HepG2 (cell line): ENCODE measurements around the gene ABHD12. TPM values are rescaled to one million over a fixed set of nuclear protein-coding genes. Genes with fewer than 3 reads are reported as not detected.
A peak's percentile ranks its signal among the peaks of the same experiment; 100 is the strongest.

ENCODE experiments used
- CAMTA2 ChIP-seq: sonication (generic); formaldehyde crosslinking; IDR thresholded peaks from 2 replicates; pipeline ENCODE4 v1.4.0; 2020; ENCODE audit warnings: mild to moderate bottlenecking, missing genetic modification reagents, borderline replicate concordance
- CHD4 ChIP-seq: fragments of 200-600 bp; sonication (generic); IDR thresholded peaks from 2 replicates; pipeline ENCODE4 v1.7.0; 2017; ENCODE audit warnings: mild to moderate bottlenecking, low read length, borderline replicate concordance
- CREM ChIP-seq, 2 experiments: sonication (generic) in 1 of 2; formaldehyde crosslinking in 1 of 2; IDR thresholded peaks; 2 replicates each; pipeline versions ENCODE4 v1.4.0 to v1.6.1; 2016 to 2020; ENCODE audit warnings: antibody characterized with exemption in 1 of 2, mild to moderate bottlenecking in 1 of 2, missing genetic modification reagents in 1 of 2
- GATA4 ChIP-seq: sonication (generic); IDR thresholded peaks from 2 replicates; pipeline ENCODE4 v1.6.1; 2016; ENCODE audit warnings: antibody characterized with exemption, low read depth, borderline replicate concordance
- HNRNPL ChIP-seq: fragments of 200-400 bp; formaldehyde crosslinking; IDR thresholded peaks from 2 replicates; pipeline ENCODE4 v1.6.1; 2017; ENCODE audit warnings: mild to moderate bottlenecking, low read depth, low read length
- KDM3A ChIP-seq: IDR thresholded peaks from 2 replicates; pipeline ENCODE4 v1.6.1; 2018; ENCODE audit warnings: low read depth, missing compliant biosample characterization
- KLF6 ChIP-seq: IDR thresholded peaks from 2 replicates; pipeline ENCODE4 v1.8.0; 2016; ENCODE audit warnings: missing biosample characterization, missing genetic modification reagents
- MYNN ChIP-seq: sonication (generic); formaldehyde crosslinking; IDR thresholded peaks from 2 replicates; pipeline ENCODE4 v1.4.0; 2020; ENCODE audit warnings: mild to moderate bottlenecking, low read depth, missing genetic modification reagents
- NFKB2 ChIP-seq: sonication (generic); formaldehyde crosslinking; IDR thresholded peaks from 2 replicates; pipeline ENCODE4 v1.4.0; 2020; ENCODE audit warnings: missing genetic modification reagents, borderline replicate concordance
- RAD51 ChIP-seq: fragments of 450-650 bp; IDR thresholded peaks from 2 replicates; pipeline ENCODE4 v1.6.1; 2016; ENCODE audit warnings: borderline replicate concordance
- SALL2 ChIP-seq: sonication (generic); formaldehyde crosslinking; IDR thresholded peaks from 2 replicates; pipeline ENCODE4 v1.8.1; 2023; ENCODE audit warnings: mild to moderate bottlenecking, missing genetic modification reagents, inconsistent platforms
- SIN3B ChIP-seq: fragments of 150-350 bp; IDR thresholded peaks from 2 replicates; pipeline ENCODE4 v1.6.1; 2014; ENCODE audit warnings: low read length
- SKI ChIP-seq: fragments of 450-650 bp; IDR thresholded peaks from one replicate; pipeline ENCODE4 v1.6.1; 2018; ENCODE audit warnings: mild to moderate bottlenecking; ENCODE audit not compliant: partially characterized antibody
- SNAPC2 ChIP-seq: sonication (generic); formaldehyde crosslinking; IDR thresholded peaks from 2 replicates; pipeline ENCODE4 v1.8.1; 2022; ENCODE audit warnings: mild to moderate bottlenecking, missing genetic modification reagents
- TBL1XR1 ChIP-seq: fragments of 150-350 bp; IDR thresholded peaks from 2 replicates; pipeline ENCODE4 v1.6.1; 2014; ENCODE audit warnings: borderline replicate concordance, low read length; ENCODE audit not compliant: partially characterized antibody
- TGIF2 ChIP-seq: IDR thresholded peaks from 2 replicates; pipeline ENCODE4 v1.6.1; 2016; ENCODE audit warnings: control low read depth, missing compliant biosample characterization
- YEATS2 ChIP-seq: sonication (generic); formaldehyde crosslinking; IDR thresholded peaks from 2 replicates; pipeline ENCODE4 v1.4.0; 2020; ENCODE audit warnings: missing genetic modification reagents, borderline replicate concordance
- ZBTB21 ChIP-seq: sonication (generic); formaldehyde crosslinking; IDR thresholded peaks from 2 replicates; pipeline ENCODE4 v1.4.0; 2020; ENCODE audit warnings: missing genetic modification reagents
- ZFP62 ChIP-seq: sonication (generic); formaldehyde crosslinking; IDR thresholded peaks from 2 replicates; pipeline ENCODE4 v1.4.0; 2020; ENCODE audit warnings: missing genetic modification reagents
- ZFP90 ChIP-seq: sonication (generic); formaldehyde crosslinking; IDR thresholded peaks from 2 replicates; pipeline ENCODE4 v1.8.0; 2022; ENCODE audit warnings: missing genetic modification reagents, mild to moderate bottlenecking, inconsistent platforms, borderline replicate concordance
- ZNF431 ChIP-seq: sonication (generic); formaldehyde crosslinking; IDR thresholded peaks from 2 replicates; pipeline ENCODE4 v1.9.0; 2022; ENCODE audit warnings: missing genetic modification reagents, low read depth, mild to moderate bottlenecking, borderline replicate concordance
- ZNF557 ChIP-seq: sonication (generic); formaldehyde crosslinking; IDR thresholded peaks from 2 replicates; pipeline ENCODE4 v1.4.0; 2020; ENCODE audit warnings: missing genetic modification reagents
- ZNF563 ChIP-seq: sonication (generic); formaldehyde crosslinking; IDR thresholded peaks from 2 replicates; pipeline ENCODE4 v1.8.0; 2022; ENCODE audit warnings: mild to moderate bottlenecking, moderate library complexity, missing genetic modification reagents
- ZNF607 ChIP-seq: sonication (generic); formaldehyde crosslinking; IDR thresholded peaks from 2 replicates; pipeline ENCODE4 v1.5.1; 2020; ENCODE audit warnings: missing genetic modification reagents, mild to moderate bottlenecking, borderline replicate concordance
- ZNF660 ChIP-seq: sonication (generic); formaldehyde crosslinking; IDR thresholded peaks from 2 replicates; pipeline ENCODE4 v1.5.1; 2020; ENCODE audit warnings: mild to moderate bottlenecking, low read depth, missing genetic modification reagents, borderline replicate concordance
- ZNF703 ChIP-seq: sonication (generic); formaldehyde crosslinking; IDR thresholded peaks from 2 replicates; pipeline ENCODE4 v1.5.1; 2020; ENCODE audit warnings: missing genetic modification reagents, mild to moderate bottlenecking, moderate library complexity, borderline replicate concordance
- ZNF713 ChIP-seq: sonication (generic); formaldehyde crosslinking; IDR thresholded peaks from 2 replicates; pipeline ENCODE4 v1.4.0; 2020; ENCODE audit warnings: mild to moderate bottlenecking, missing genetic modification reagents
- ZNF792 ChIP-seq: IDR thresholded peaks from 2 replicates; pipeline ENCODE4 v1.6.1; 2016
- ZSCAN21 ChIP-seq: sonication (generic); formaldehyde crosslinking; IDR thresholded peaks from 2 replicates; pipeline ENCODE4 v1.8.0; 2022; ENCODE audit warnings: mild to moderate bottlenecking, missing genetic modification reagents, moderate library complexity, borderline replicate concordance
- polyA plus RNA-seq, 8 experiments: library from polyadenylated mRNA; depleted of rRNA in 3 of 8; stranded (reverse) in 7 of 8; unstranded in 1 of 8; fragments of >200 nt; fragmentation: Illumina TruSeq in 4 of 8; extraction: Trizol in 4 of 8; gene quantifications; 2 replicates each; pipeline versions ENCODE4 v1.2.1 to v1.2.3, GENCODE V29; 2011 to 2016; ENCODE audit warnings: low read depth in 4 of 8, missing spikeins in 1 of 8, mixed read lengths in 1 of 8; ENCODE audit not compliant: insufficient read depth in 1 of 8
- total RNA-seq, 5 experiments: library from RNA; depleted of rRNA; stranded (reverse); fragments of >200 nt; fragmentation: Illumina TruSeq; extraction: Trizol; gene quantifications; 2 replicates each; pipeline ENCODE4 v1.2.3, GENCODE V29; 2016; ENCODE audit warnings: low read depth in 1 of 5
- TF ChIP-seq, protein P1 (sequence below): sonication (generic); formaldehyde crosslinking; IDR thresholded peaks from 2 replicates; pipeline ENCODE4 v1.4.0; 2020; ENCODE audit warnings: mild to moderate bottlenecking, missing genetic modification reagents
- TF ChIP-seq, protein P2 (sequence below): IDR thresholded peaks from 2 replicates; pipeline ENCODE4 v1.6.1; 2016; ENCODE audit warnings: missing compliant biosample characterization, missing genetic modification reagents, borderline replicate concordance

The ABHD12 gene
- total and polyA plus RNA-seq, 2 of the 13 experiments (the other 11 are each of a cell fraction or from before 2014, with no cell fraction given): 23.5 to 72.1 TPM

DNA sequence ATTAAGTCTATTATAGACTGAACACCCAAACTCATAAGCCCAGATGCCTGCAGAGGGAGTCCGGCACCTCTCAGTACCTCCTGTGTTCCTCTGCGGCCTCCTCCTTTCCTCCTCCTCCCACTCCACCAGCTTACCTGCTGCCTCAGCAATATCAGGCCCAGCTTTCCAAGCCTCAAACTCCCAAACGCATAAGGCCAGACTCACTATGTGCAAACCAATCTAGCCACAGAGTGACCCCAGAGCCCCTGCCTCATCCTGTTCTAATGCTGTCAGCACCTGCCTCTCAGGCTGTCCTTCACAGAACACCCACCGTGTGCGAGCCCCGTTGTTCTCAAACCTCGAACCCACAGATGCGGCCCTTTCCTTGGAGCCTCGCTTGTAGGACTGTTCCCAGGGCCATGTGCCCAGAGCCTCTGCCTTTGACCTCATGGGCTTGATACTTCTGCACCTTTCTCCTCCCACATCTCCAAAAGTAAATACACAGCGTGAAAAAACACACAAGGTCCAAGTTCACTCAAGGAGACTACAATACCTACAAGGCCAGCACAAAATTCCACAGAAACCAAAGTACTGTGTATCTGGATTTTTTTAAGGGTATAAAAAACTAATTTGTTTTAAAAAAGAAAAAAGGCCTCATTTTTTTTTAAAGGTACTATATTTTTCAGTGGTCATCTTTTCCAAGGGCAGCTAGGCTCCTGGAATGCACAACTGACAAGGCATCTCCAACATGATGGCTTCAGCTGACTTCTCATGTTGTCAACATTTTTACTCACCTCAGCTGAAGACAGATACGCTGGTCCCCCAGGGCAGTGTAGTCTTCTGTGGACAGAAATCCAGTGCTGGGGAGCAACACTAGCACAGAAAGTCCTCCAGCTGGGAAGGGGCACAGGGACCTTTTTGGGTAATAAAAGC is 52.3 kb downstream of the ABHD12 start (continued):
- TF ChIP-seq ZNF557 (CRISPR knock-in tag) (peak; percentile 96; the same call in 1 of the 2 replicates), CHD4 (peak; percentile 55; the same call in 1 of the 2 replicates), SKI (peak; percentile 67), ZFP62 (CRISPR knock-in tag) (no peak), ZNF563 (CRISPR knock-in tag) (peak; percentile 87), YEATS2 (CRISPR knock-in tag) (peak; percentile 82; the same call in 1 of the 2 replicates), ZSCAN21 (peak; percentile 88), ZNF431 (CRISPR knock-in tag) (0 out of 2 replicates have a peak, but pooled peaks have one; percentile 84), ZNF703 (CRISPR knock-in tag) (peak; percentile 75; the same call in 1 of the 2 replicates), ZNF660 (CRISPR knock-in tag) (no peak), ZNF792 (CRISPR knock-in tag) (peak; percentile 79), RAD51 (no peak), CREM (IDR thresholded peaks at IDR 0.05) (peak; percentile 79; the same call in 1 of the 2 replicates), CREM (CRISPR knock-in tag; IDR thresholded peaks at IDR 0.05) (no peak), KLF6 (CRISPR knock-in tag) (peak; percentile 92), ZNF713 (no peak), SIN3B (no peak), HNRNPL (no peak), TBL1XR1 (no peak), ZNF607 (peak; percentile 92), MYNN (no peak), GATA4 (peak; percentile 47; the same call in 1 of the 2 replicates), SNAPC2 (CRISPR knock-in tag) (no peak), SALL2 (no peak), ZFP90 (CRISPR knock-in tag) (peak; percentile 75; the same call in 1 of the 2 replicates), TGIF2 (CRISPR knock-in tag) (peak; percentile 40; the same call in 1 of the 2 replicates), KDM3A (CRISPR knock-in tag) (peak; percentile 88), NFKB2 (CRISPR knock-in tag) (peak; percentile 99), ZBTB21 (0 out of 2 replicates have a peak, but pooled peaks have one; percentile 32), CAMTA2 (CRISPR knock-in tag) (no peak)
- TF ChIP-seq, protein P1, sequence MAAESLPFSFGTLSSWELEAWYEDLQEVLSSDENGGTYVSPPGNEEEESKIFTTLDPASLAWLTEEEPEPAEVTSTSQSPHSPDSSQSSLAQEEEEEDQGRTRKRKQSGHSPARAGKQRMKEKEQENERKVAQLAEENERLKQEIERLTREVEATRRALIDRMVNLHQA (CRISPR knock-in tag): no peak
- TF ChIP-seq, protein P2, sequence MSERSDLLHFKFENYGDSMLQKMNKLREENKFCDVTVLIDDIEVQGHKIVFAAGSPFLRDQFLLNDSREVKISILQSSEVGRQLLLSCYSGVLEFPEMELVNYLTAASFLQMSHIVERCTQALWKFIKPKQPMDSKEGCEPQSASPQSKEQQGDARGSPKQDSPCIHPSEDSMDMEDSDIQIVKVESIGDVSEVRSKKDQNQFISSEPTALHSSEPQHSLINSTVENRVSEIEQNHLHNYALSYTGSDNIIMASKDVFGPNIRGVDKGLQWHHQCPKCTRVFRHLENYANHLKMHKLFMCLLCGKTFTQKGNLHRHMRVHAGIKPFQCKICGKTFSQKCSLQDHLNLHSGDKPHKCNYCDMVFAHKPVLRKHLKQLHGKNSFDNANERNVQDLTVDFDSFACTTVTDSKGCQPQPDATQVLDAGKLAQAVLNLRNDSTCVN (CRISPR knock-in tag): peak; percentile 74
